HL-60/S4 treated with retinoic acid at 250 ng/mL for 4 days and 3 days (cell line): ENCODE data around the gene ARIH2.
"Not testable (repeated sequence)": the region's sequence is repeated elsewhere in the genome, so short reads cannot be mapped to it uniquely, and the experiment has no call there.

Experiments used
- in situ Hi-C: fragments of 300-500 bp; cut with MboI; formaldehyde crosslinking; loops from 2 replicates; pipeline ENCODE4 v1.7.0; 2022; ENCODE audit warnings: low sequenced_read_pairs

The ARIH2 gene

GRCh38 chr3:48918388-48919214 is at the start of gene ARIH2:
ARIH2 (plus strand) TSS chr3:48918842; CDS start chr3:48927559, 8,717 bp downstream.
- in situ Hi-C loops = no loop called here

- in situ Hi-C loops = no loop called here
Observed at GRCh38 chr3:48877671-48878070, 41.0 kb upstream of the ARIH2 start.

GRCh38 chr3:48879307-48879993 is 39.2 kb upstream of the ARIH2 start:
- in situ Hi-C loops = no loop called here

GRCh38 chr3:48879994-48880377 is 38.7 kb upstream of the ARIH2 start:
- in situ Hi-C loops = no loop called here

DNA sequence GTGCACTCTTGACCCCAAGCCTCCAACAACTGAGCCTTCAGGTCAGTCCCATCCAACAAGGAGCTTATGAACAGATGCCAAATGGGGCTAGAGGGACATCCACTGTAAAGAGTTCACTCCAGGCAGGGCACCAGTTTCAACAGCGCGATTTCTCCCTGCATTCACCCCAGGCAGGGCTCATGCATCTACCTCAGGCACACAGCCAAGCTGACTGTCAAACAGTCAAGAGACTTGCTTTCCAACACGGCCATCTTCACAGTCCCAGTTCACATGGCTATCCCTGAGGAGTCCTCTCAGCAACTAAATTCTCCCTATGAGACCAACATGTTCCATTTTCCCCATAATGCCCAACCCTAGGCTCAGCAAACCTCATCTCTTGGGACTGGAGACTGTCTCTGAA is 37.6 kb upstream of the ARIH2 start:
- in situ Hi-C loops = no loop called here

DNA sequence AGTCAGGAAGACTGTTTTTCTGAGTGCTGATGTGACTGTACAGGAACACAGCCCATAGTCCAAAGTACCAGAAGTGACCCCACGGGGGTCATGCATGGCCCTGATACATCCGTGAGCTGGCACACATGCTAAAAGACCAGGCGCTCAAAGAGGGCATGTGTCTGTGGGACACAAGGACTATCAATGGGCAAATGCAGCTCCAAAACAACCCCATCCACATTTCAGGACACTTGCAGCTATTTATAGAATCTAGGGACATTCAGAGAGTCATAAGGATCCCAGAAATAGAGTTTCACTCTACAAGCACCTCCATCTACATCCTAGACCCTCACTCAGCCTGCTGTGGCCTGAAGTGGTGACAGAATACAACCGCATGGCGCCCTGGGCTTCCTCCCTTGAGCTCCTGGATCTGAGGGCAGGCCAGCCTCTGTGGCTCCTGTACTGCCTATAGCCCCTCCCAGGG is 37.0 kb upstream of the ARIH2 start:
- in situ Hi-C loops = no loop called here

DNA sequence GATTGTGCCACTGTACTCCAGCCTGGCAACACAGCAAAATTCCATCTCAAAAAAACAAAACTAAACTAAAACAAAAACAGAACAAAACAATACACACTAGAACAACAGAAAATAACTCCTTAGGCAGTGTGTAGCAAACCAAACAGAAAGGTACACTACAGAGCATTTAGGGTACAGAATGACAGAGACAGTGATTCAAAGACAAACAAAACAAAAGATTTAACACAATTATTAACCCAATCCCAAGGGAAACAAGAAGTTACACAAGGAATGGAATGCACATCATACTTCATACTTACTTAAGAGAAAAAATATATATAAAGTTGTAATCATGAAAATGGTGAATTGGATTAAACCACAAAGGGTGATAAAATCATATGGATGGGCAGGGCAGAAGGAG is 32.9 kb upstream of the ARIH2 start:
- in situ Hi-C loops = no loop called here

DNA sequence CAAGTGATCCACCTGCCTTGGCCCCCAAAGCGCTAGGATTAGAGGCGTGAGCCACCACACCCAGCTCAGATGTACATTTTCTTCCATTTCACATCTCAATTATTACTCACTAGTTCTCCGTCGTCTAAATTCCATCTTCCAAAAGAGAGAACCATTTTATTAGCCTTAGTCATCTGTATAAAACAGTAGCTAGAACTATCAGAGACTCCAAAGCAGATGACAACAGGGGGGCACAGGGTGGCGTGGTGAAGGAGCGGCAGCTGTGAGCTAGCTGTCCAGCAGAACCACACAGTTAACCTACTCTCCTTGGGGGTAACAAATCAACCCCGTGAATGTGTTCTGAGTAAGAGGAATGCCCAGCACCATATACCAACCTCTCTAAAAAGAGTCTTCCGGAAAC is 27.0 kb upstream of the ARIH2 start:
- in situ Hi-C loops = no loop called here

DNA sequence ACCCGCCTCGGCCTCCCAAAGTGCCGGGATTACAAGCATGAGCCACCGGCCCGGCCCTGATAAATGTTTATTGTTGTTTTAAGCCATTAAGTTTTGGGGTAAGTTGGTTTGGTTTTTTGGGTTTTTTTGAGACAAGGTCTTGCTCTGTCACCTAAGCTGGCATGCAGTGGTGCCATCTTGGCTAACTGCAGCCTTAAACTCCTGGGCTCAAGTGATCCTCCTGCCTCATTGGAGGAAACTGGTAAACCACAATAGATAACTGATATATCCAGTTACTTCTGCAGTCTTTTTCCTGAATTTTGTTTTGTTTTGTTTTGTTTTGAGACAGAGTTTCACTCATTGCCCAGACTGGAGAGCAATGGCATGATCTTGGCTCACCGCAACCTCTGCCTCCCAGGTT is 24.1 kb upstream of the ARIH2 start:
- in situ Hi-C loops = no loop called here

GRCh38 chr3:48896936-48897335 is 21.7 kb upstream of the ARIH2 start:
- in situ Hi-C loops = no loop called here

GRCh38 chr3:48897460-48898376 is 20.9 kb upstream of the ARIH2 start:
- in situ Hi-C loops = no loop called here

GRCh38 chr3:48898383-48899234 is 20.0 kb upstream of the ARIH2 start, which contains the start of gene SLC25A20:
SLC25A20 (minus strand) TSS chr3:48898882; CDS start chr3:48898794, 88 bp downstream.
- in situ Hi-C loops = no loop called here

- in situ Hi-C loops = no loop called here
Observed at GRCh38 chr3:48899273-48899672, 19.4 kb upstream of the ARIH2 start.

- in situ Hi-C loops = not testable (repeated sequence)
Observed at GRCh38 chr3:48907026-48907425, 11.6 kb upstream of the ARIH2 start.

DNA sequence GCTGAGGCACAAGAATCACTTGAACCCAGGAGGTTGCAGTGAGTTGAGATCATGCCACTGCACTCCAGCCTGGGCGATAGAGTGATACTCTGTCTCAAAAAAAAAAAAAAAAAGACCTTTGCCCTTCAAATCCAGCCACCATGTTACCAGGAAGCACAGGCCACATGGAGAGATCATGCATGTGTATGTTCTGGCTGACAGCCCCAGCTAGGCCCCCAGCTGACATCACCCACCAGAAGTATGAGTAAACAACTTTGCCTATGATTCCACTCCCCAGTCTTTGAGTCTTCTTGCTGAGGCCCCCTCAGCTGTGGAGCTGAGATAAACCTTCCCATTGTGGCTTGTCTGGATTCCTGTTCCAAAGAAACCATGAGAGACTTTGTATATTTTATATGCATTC is 3.3 kb upstream of the ARIH2 start:
- in situ Hi-C loops = no loop called here

GRCh38 chr3:48919215-48920138 is 835 bp downstream of the ARIH2 start:
- in situ Hi-C loops = no loop called here

- in situ Hi-C loops = no loop called here
Observed at GRCh38 chr3:48926425-48927392, 8.1 kb downstream of the ARIH2 start.

GRCh38 chr3:48927928-48928327 is 9.3 kb downstream of the ARIH2 start:
- in situ Hi-C loops = no loop called here
